ENCODE data around the gene DLGAP1.

DNA sequence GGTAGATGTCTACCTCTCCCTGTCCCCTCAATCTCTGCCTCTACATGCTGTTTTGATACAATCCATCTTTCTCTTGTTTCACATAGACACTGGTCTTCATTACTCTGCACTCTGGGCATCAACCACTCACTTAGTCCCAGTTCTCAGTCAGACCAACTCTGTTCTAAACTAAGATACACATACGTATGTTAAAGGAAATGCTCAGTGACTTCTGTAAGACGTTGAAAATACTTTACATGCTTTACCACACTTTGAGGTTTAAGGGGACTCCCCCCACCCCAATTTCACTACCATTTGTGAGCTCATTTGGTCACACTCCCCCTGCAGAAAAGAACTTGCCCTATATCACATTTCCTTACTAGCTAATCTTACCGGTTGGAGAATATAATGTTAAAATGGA is 507.7 kb downstream of the DLGAP1 start:
- TF ChIP-seq EGR1 (IDR thresholded peaks at IDR 0.05) (no peak), REST (IDR thresholded peaks at IDR 0.05; ENCODE audit: low read depth) (no peak), YY1 (IDR thresholded peaks at IDR 0.05; ENCODE audit: low read depth) (no peak), EP300 (IDR thresholded peaks at IDR 0.05; ENCODE audit: borderline replicate concordance) (no peak), RAD21 (IDR thresholded peaks at IDR 0.05; ENCODE audit: low read depth) (no peak), TAF1 (IDR thresholded peaks at IDR 0.05; ENCODE audit: low read depth) (no peak), FOXM1 (IDR thresholded peaks at IDR 0.05; ENCODE audit: borderline replicate concordance, low read depth) (no peak)

Data from Ishikawa (cell line).